A673 (cell line): Measurements from ENCODE around the gene PLXDC2. TPM values are rescaled to one million over a fixed set of nuclear protein-coding genes. Genes with fewer than 3 reads are reported as not detected.

ENCODE experiments used
- BruUV-seq: library from RNA; stranded (reverse); fragments of 400-500 nt; replicated peaks from 2 replicates; lab custom pipeline; 2021; lab: Mats Ljungman, UMichigan
- CTCF ChIA-PET: fragments of 300-600 bp; sonication (Branson Sonifier 250); formaldehyde crosslinking; loops from one replicate; lab custom pipeline; 2022; ENCODE audit warnings: antibody characterized with exemption; lab: Charles Lee
- POLR2A ChIA-PET: fragments of 300-600 bp; sonication (Branson Sonifier 250); formaldehyde crosslinking; loops from one replicate; lab custom pipeline; 2022; ENCODE audit warnings: antibody characterized with exemption; ENCODE audit not compliant: low non-redundant PET; lab: Charles Lee
- DNase-seq: peaks from one replicate; pipeline ENCODE4 v3.0.0-alpha.2; 2015; ENCODE audit warnings: low spot score
- H3K27ac ChIP-seq: fragments of 200-600 bp; sonication (generic); 2 replicates; pipeline ENCODE4 v1.5.1; 2016; ENCODE audit warnings: mixed run types, low read depth, mild to moderate bottlenecking, mixed read lengths, antibody characterized with exemption, low read length; ENCODE audit not compliant: poor library complexity, severe bottlenecking
- H3K27me3 ChIP-seq: fragments of 200-600 bp; sonication (generic); replicated peaks from 2 replicates; pipeline ENCODE4 v1.6.1; 2017; ENCODE audit warnings: mixed run types, low read depth, mild to moderate bottlenecking, mixed read lengths, antibody characterized with exemption, low read length; ENCODE audit not compliant: insufficient read depth, poor library complexity
- H3K36me3 ChIP-seq: fragments of 200-600 bp; sonication (generic); 2 replicates; pipeline ENCODE4 v1.6.1; 2016; ENCODE audit warnings: mixed run types, mild to moderate bottlenecking, mixed read lengths, antibody characterized with exemption, low read length; ENCODE audit not compliant: insufficient read depth, poor library complexity, severe bottlenecking
- H3K4me1 ChIP-seq: fragments of 200-600 bp; sonication (generic); 2 replicates; pipeline ENCODE4 v1.6.1; 2017; ENCODE audit warnings: mixed run types, mild to moderate bottlenecking, mixed read lengths, antibody characterized with exemption, low read length; ENCODE audit not compliant: insufficient read depth, poor library complexity, severe bottlenecking
- H3K4me3 ChIP-seq: fragments of 200-600 bp; sonication (generic); 2 replicates; pipeline ENCODE4 v1.5.1; 2016; ENCODE audit warnings: low read depth, mixed run types, mild to moderate bottlenecking, mixed read lengths, low read length; ENCODE audit not compliant: poor library complexity, severe bottlenecking
- H3K9me3 ChIP-seq: fragments of 200-600 bp; sonication (generic); 2 replicates; pipeline ENCODE4 v1.6.1; 2016; ENCODE audit warnings: mixed run types, low read depth, mild to moderate bottlenecking, mixed read lengths, antibody characterized with exemption, low read length; ENCODE audit not compliant: poor library complexity, severe bottlenecking
- EZH2 ChIP-seq: fragments of 200-600 bp; sonication (generic); IDR thresholded peaks from 2 replicates; pipeline ENCODE4 v1.6.1; 2017; ENCODE audit warnings: borderline replicate concordance, low read depth, mild to moderate bottlenecking, mixed read lengths, antibody characterized with exemption, low read length; ENCODE audit not compliant: poor library complexity, severe bottlenecking
- intact Hi-C: fragments of 100-400 bp; cut with micrococcal nuclease; formaldehyde crosslinking; loops from one replicate; pipeline ENCODE4 v1.10.0; 2022; ENCODE audit not compliant: unreplicated experiment
- total RNA-seq: library from RNA; stranded (reverse); gene quantifications from 2 replicates; pipeline ENCODE4 v1.2.3, GENCODE V29; 2021
- TF ChIP-seq, protein P1 (sequence below): fragments of 300-800, 200-600 bp; sonication (generic); conservative IDR thresholded peaks from 2 replicates; pipeline ENCODE4 v1.5.1; 2017; ENCODE audit warnings: low read depth, mild to moderate bottlenecking, antibody characterized with exemption, low read length, moderate library complexity, mixed read lengths

PLXDC2 gene
- total RNA-seq, 1 experiment from 2014 or later = 74.8 TPM

DNA sequence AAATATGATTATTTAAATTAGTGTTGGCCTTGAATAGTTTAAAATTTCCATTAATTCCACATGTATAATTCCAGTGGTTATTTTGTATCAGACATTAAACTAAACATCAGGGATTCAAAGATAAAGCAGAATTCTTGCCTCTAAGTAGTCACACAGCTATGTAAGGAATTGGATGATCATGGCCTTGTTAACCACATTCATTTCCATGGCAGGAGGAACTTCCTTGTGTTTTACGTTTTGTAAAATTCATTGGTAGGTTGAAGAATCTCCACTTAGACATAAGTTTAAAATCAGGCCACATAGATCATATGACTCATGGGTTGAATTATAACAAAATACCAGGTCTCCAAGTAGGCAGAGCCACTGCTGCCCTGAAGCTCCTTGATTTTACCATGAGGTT lies 289.7 kb downstream of the PLXDC2 start:
- BruUV-seq = no TSS peak
- Histone ChIP-seq H3K4me1 (no peaks in the 10 kb centered on the region), H3K4me3 (no peak overlapping the region), H3K36me3 (no peaks in the 10 kb centered on the region), H3K9me3 (no peaks in the 10 kb centered on the region), H3K27ac (no peak overlapping the region), H3K27me3 (no peaks in the 10 kb centered on the region)
- no peak for DNase-seq
- no peak for TF ChIP-seq EZH2
- TF ChIP-seq, protein P1, sequence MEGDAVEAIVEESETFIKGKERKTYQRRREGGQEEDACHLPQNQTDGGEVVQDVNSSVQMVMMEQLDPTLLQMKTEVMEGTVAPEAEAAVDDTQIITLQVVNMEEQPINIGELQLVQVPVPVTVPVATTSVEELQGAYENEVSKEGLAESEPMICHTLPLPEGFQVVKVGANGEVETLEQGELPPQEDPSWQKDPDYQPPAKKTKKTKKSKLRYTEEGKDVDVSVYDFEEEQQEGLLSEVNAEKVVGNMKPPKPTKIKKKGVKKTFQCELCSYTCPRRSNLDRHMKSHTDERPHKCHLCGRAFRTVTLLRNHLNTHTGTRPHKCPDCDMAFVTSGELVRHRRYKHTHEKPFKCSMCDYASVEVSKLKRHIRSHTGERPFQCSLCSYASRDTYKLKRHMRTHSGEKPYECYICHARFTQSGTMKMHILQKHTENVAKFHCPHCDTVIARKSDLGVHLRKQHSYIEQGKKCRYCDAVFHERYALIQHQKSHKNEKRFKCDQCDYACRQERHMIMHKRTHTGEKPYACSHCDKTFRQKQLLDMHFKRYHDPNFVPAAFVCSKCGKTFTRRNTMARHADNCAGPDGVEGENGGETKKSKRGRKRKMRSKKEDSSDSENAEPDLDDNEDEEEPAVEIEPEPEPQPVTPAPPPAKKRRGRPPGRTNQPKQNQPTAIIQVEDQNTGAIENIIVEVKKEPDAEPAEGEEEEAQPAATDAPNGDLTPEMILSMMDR = no peak
- ChIA-PET POLR2A (no interaction called here), CTCF (no interaction called here)
- intact Hi-C loops = no loop called here

DNA sequence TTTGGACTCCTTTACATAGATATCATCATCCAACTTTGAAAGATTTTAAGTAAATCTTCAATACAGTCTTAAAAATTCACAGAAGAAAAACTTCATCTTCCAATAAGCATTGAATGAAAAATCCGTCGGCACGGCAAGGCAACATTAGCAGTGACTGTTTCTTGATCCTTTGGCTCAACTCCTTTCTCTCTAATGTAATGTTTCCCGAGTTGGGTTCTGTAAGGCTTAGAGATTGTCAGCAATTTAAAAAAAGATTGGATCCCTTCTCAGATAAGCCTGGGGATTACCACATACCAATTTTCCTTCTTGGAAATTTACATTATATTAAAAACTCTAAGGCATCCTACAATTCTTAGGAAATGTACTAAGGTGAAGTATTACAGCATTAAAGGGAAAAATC lies 291.8 kb downstream of the PLXDC2 start:
- POLR2A ChIA-PET = no interaction called here
- Histone ChIP-seq H3K4me1 (no peaks in the 10 kb centered on the region), H3K27me3 (no peaks in the 10 kb centered on the region), H3K9me3 (no peaks in the 10 kb centered on the region), H3K4me3 (no peak overlapping the region), H3K27ac (no peak overlapping the region), H3K36me3 (no peaks in the 10 kb centered on the region)
- TF ChIP-seq EZH2 = no peak
- TF ChIP-seq, protein P1 = no peak
- DNase-seq = no peak
- intact Hi-C loops = no loop called here
- BruUV-seq = no TSS peak
- CTCF ChIA-PET = no interaction called here

DNA sequence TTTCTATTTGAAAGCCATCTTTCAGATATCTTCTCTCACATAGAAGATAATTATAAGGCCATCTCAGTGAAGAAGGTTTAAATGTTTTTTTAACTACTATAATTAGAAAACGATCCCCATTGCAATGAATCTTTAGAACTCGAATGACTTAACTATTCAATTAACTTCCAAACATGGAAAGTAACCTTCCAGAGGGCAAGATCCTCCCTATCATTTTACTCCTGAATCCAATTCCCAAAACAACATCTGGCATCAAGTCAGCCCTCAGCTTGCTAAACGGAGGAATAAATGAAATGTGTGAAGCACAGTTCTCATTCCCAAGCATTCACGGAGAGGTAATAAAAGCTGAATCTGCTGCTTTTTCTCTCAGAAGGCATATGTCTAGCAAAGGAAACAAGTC lies 293.4 kb downstream of the PLXDC2 start:
- H3K27ac ChIP-seq = no peak overlapping the region
- no peaks in the 10 kb centered on the region for H3K27me3 ChIP-seq
- no peaks in the 10 kb centered on the region for H3K36me3 ChIP-seq
- intact Hi-C loops = no loop called here
- H3K4me3 ChIP-seq = no peak overlapping the region
- ChIA-PET CTCF (no interaction called here), POLR2A (no interaction called here)
- no peak for DNase-seq
- TF ChIP-seq, protein P1 = no peak
- no peak for TF ChIP-seq EZH2
- no TSS peak for BruUV-seq
- no peaks in the 10 kb centered on the region for H3K4me1 ChIP-seq
- H3K9me3 ChIP-seq = no peaks in the 10 kb centered on the region
